Left ventricle myocardium inferior (tissue), 1 donor: ENCODE measurements around the gene PRKG1. TPM values are rescaled to one million over a fixed set of nuclear protein-coding genes. Genes with fewer than 3 reads are reported as not detected.
A peak's percentile ranks its signal among the peaks of the same experiment; 100 is the strongest.

ENCODE experiments used
- DNase-seq: peaks from one replicate; pipeline ENCODE4 v3.0.0-alpha.2; 2020
- H3K27ac ChIP-seq: fragments of 200-600 bp; replicated peaks from 2 replicates; pipeline ENCODE4 v1.8.0; 2021
- H3K27me3 ChIP-seq: fragments of 200-600 bp; 2 replicates; pipeline ENCODE4 v1.8.0; 2021; ENCODE audit warnings: low read depth
- H3K36me3 ChIP-seq: fragments of 200-600 bp; 2 replicates; pipeline ENCODE4 v1.8.0; 2021
- H3K4me1 ChIP-seq: fragments of 200-600 bp; 2 replicates; pipeline ENCODE4 v1.8.0; 2021
- H3K4me3 ChIP-seq: fragments of 200-600 bp; 2 replicates; pipeline ENCODE4 v1.8.0; 2021; ENCODE audit warnings: mild to moderate bottlenecking, moderate library complexity
- H3K9me3 ChIP-seq: fragments of 200-600 bp; replicated peaks from 2 replicates; pipeline ENCODE4 v1.8.0; 2021
- CTCF ChIP-seq: fragments of 200-600 bp; IDR thresholded peaks from 2 replicates; pipeline ENCODE4 v1.8.0; 2021; ENCODE audit warnings: antibody characterized with exemption, mild to moderate bottlenecking, borderline replicate concordance
- intact Hi-C: fragments of 100-400 bp; cut with micrococcal nuclease; formaldehyde crosslinking; loops from one replicate; pipeline ENCODE4 v1.11.0; 2022
- total RNA-seq: library from RNA; stranded (reverse); fragmentation: NEBNext Ultra II Directional; extraction: Animal tissue kit (Norgen Biotek cat#: 25700); gene quantifications from one replicate; pipeline ENCODE4 v1.2.1, GENCODE V29; 2021
- donor health status: DM: no; HTN: yes; CAD: no; lungs with severe emphysema.

The PRKG1 gene
- total RNA-seq, 1 donor from 2014 or later, result 38.9 TPM

- Histone ChIP-seq H3K4me3 (no peak overlapping the region), H3K27ac (no peak overlapping the region), H3K27me3 (no peaks in the 10 kb centered on the region), H3K9me3 (peaks cover 17% of the 10 kb centered on the region), H3K36me3 (no peaks in the 10 kb centered on the region), H3K4me1 (peaks cover 3% of the 10 kb centered on the region)
- intact Hi-C loops, result no loop called here
- DNase-seq, result no peak
- no peak for TF ChIP-seq CTCF
Measured at GRCh38 chr10:51291961-51292360, 217.7 kb downstream of the PRKG1 start.

GRCh38 chr10:51297438-51297837, 223.2 kb downstream of the PRKG1 start:
- Histone ChIP-seq H3K27me3 (no peaks in the 10 kb centered on the region), H3K36me3 (no peaks in the 10 kb centered on the region), H3K4me1 (peaks cover 28% of the 10 kb centered on the region), H3K4me3 (no peak overlapping the region), H3K27ac (no peak overlapping the region), H3K9me3 (peaks cover 17% of the 10 kb centered on the region)
- intact Hi-C loops, result no loop called here
- no peak for TF ChIP-seq CTCF
- DNase-seq, result no peak

DNA sequence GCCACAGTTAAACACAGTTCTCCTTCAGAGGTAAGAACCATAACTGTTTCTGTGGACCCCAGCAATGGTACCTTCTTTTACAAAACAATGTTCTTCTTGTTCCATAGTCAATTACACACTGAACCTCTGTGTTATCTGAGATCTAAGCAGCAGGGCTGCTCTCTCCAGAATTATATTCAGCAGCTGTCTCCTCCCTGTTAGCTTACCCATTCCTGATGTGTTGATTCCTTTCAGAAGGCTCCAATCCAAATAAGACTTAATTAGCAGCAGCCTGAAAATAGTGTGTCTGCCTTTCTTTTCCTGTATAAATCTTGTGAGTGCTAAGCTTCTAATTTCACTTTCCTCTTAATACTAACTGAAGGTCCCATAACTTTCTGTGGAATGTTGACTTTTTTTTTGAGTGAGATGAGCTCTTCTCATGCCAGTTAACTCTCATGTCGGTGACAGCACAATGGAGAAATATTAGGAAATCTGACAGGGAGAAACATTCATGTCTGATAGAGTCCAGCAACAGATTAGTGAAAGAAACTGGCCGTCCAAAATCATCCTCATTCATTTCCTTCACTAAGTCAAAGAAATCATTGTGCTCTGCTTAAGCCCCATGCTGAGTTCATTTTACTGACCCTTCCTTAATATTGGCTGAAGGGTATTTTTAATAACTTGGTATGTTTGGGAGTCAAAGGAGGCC, 226.5 kb downstream of the PRKG1 start:
- Histone ChIP-seq H3K27ac (peak overlapping the region; percentile 64), H3K4me1 (peaks cover 35% of the 10 kb centered on the region), H3K27me3 (no peaks in the 10 kb centered on the region), H3K9me3 (no peaks in the 10 kb centered on the region), H3K36me3 (no peaks in the 10 kb centered on the region), H3K4me3 (no peak overlapping the region)
- TF ChIP-seq CTCF, result no peak
- DNase-seq, result no peak
- intact Hi-C loops, result no loop called here

DNA sequence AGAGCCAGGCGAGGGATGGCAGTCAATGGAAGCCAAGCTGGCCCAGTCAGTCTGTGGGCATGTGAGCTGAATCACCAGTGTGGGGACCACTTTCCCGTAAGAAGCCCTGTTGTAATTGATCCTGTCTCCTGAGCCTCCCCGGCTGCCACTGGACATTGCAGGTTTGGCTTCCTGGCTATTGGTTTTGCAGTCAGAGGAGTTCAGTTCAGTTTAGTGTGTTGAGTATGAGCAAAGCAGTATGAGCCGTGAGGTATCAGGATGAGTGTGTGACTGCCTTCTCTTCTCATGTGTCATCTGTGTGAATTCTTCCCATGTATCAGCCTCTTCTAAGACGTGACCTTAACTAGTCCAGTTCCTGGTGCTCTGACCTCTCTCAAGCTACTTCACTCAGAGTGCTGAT, 227.4 kb downstream of the PRKG1 start:
- H3K36me3 ChIP-seq, result no peaks in the 10 kb centered on the region
- TF ChIP-seq CTCF, result no peak
- DNase-seq, result peak; percentile 14
- H3K27me3 ChIP-seq, result no peaks in the 10 kb centered on the region
- no peak overlapping the region for H3K4me3 ChIP-seq
- peak overlapping the region; percentile 64 for H3K27ac ChIP-seq
- intact Hi-C loops, result no loop called here
- peaks cover 35% of the 10 kb centered on the region for H3K4me1 ChIP-seq
- H3K9me3 ChIP-seq, result no peaks in the 10 kb centered on the region

- Histone ChIP-seq H3K36me3 (no peaks in the 10 kb centered on the region), H3K4me3 (no peak overlapping the region), H3K27me3 (no peaks in the 10 kb centered on the region), H3K9me3 (no peaks in the 10 kb centered on the region), H3K27ac (peak overlapping the region; percentile 64), H3K4me1 (peaks cover 35% of the 10 kb centered on the region)
- intact Hi-C loops, result no loop called here
- no peak for TF ChIP-seq CTCF
- no peak for DNase-seq
Measured at GRCh38 chr10:51302316-51302715, 228.0 kb downstream of the PRKG1 start.
